Measurements from ENCODE around the gene KBTBD7. TPM values are rescaled to one million over a fixed set of nuclear protein-coding genes. Genes with fewer than 3 reads are reported as not detected.

Gene KBTBD7
- total RNA-seq, result 3.6 and 8.5 TPM in 2 replicates

GRCh38 chr13:41193919-41194824 lies at the start of gene KBTBD7:
TSS of gene KBTBD7 (minus strand) at chr13:41194569. CDS start at chr13:41194257, 312 bp downstream.

Other genes with a start within 250 kb of the KBTBD7 start
- gene ELF1, start 175.3 kb downstream of the KBTBD7 start, total RNA-seq, result 68.2 and 84.2 TPM in 2 replicates
- 6.0 and 6.5 TPM in 2 replicates for gene WBP4, start 133.1 kb downstream of the KBTBD7 start, total RNA-seq
- 5.5 and 10.2 TPM in 2 replicates for gene KBTBD6, start 61.8 kb downstream of the KBTBD7 start, total RNA-seq
- gene MTRF1, start 69.0 kb upstream of the KBTBD7 start, total RNA-seq, result 16.9 and 23.2 TPM in 2 replicates
- 5.5 and 16.0 TPM in 2 replicates for gene NAA16, start 116.7 kb upstream of the KBTBD7 start, total RNA-seq